ENCODE data around the gene EDIL3. TPM values are rescaled to one million over a fixed set of nuclear protein-coding genes. Genes with fewer than 3 reads are reported as not detected.

Gene EDIL3
- total RNA-seq, 6 donors from 2014 or later: 14.7 to 40.1 (median 17.7) TPM

- ATAC-seq (ENCODE audit: low FRiP score in 2 of 2): no peak
- H3K27ac ChIP-seq: no peak overlapping the region
Observed at GRCh38 chr5:84397385-84397784, 12.7 kb upstream of the EDIL3 start.

GRCh38 chr5:84393969-84394368 lies 9.3 kb upstream of the EDIL3 start:
- DNase-seq (no peak), ATAC-seq (ENCODE audit: low FRiP score in 2 of 2) (no peak)
- TF ChIP-seq POLR2A (IDR thresholded peaks at IDR 0.05): no peak
- TF ChIP-seq POLR2AphosphoS5 (IDR thresholded peaks at IDR 0.05): no peak
- no peak for TF ChIP-seq CTCF (IDR thresholded peaks at IDR 0.05)
- TF ChIP-seq EP300 (IDR thresholded peaks at IDR 0.05): no peak
- H3K36me3 ChIP-seq: no peaks in the 10 kb centered on the region
- WGBS, 2 donors: 83 to 84% methylated on average over 6 of the region's 6 CpGs
- no peak overlapping the region for H3K4me3 ChIP-seq
- H3K9me3 ChIP-seq: no peaks in the 10 kb centered on the region
- no peaks in the 10 kb centered on the region for H3K27me3 ChIP-seq
- no peaks in the 10 kb centered on the region for H3K4me1 ChIP-seq
- no peak overlapping the region for H3K27ac ChIP-seq

More at GRCh38 chr5:84397385-84397784, 12.7 kb upstream of the EDIL3 start:
- H3K27me3 ChIP-seq: no peaks in the 10 kb centered on the region
- no peak for DNase-seq
- no peak for TF ChIP-seq POLR2AphosphoS5 (IDR thresholded peaks at IDR 0.05)
- TF ChIP-seq POLR2A (IDR thresholded peaks at IDR 0.05): no peak
- TF ChIP-seq CTCF (IDR thresholded peaks at IDR 0.05): no peak
- TF ChIP-seq EP300 (IDR thresholded peaks at IDR 0.05): no peak
- no peak overlapping the region for H3K4me3 ChIP-seq
- H3K9me3 ChIP-seq: no peaks in the 10 kb centered on the region
- WGBS, 2 donors: 79 to 95% methylated on average over 1 of the region's 1 CpG
- no peaks in the 10 kb centered on the region for H3K4me1 ChIP-seq
- no peaks in the 10 kb centered on the region for H3K36me3 ChIP-seq

- no peaks in the 10 kb centered on the region for H3K36me3 ChIP-seq
- WGBS, 2 donors: 86 to 88% methylated on average over 2 of the region's 2 CpGs
- no peak overlapping the region for H3K4me3 ChIP-seq
- no peaks in the 10 kb centered on the region for H3K27me3 ChIP-seq
- no peaks in the 10 kb centered on the region for H3K9me3 ChIP-seq
- no peaks in the 10 kb centered on the region for H3K4me1 ChIP-seq
- TF ChIP-seq POLR2A (IDR thresholded peaks at IDR 0.05): no peak
- TF ChIP-seq POLR2AphosphoS5 (IDR thresholded peaks at IDR 0.05): no peak
- TF ChIP-seq CTCF (IDR thresholded peaks at IDR 0.05): no peak
- TF ChIP-seq EP300 (IDR thresholded peaks at IDR 0.05): no peak
- ATAC-seq (ENCODE audit: low FRiP score in 2 of 2) (no peak), DNase-seq (no peak)
- no peak overlapping the region for H3K27ac ChIP-seq
Observed at GRCh38 chr5:84392836-84393235, 8.2 kb upstream of the EDIL3 start.

GRCh38 chr5:84385705-84386104 lies 1.0 kb upstream of the EDIL3 start:
- Histone ChIP-seq H3K4me1 (peaks cover 0 to 43% (median 9%) of the 10 kb centered on the region in 4 donors), H3K27ac (no peak overlapping the region), H3K36me3 (no peaks in the 10 kb centered on the region), H3K27me3 (peaks cover 0 to 16% (median 7%) of the 10 kb centered on the region in 4 donors), H3K9me3 (no peaks in the 10 kb centered on the region), H3K4me3 (peak overlapping the region in 2 of 4 donors; percentile 67 to 76)
- TF ChIP-seq CTCF (IDR thresholded peaks at IDR 0.05) (no peak), POLR2A (IDR thresholded peaks at IDR 0.05) (no peak), EP300 (IDR thresholded peaks at IDR 0.05) (no peak), POLR2AphosphoS5 (IDR thresholded peaks at IDR 0.05) (no peak)
- ATAC-seq (ENCODE audit: low FRiP score in 2 of 2): no peak
- no peak for DNase-seq
- 57 to 61% methylated on average over 2 of the region's 2 CpGs for WGBS, 2 donors

All from upper lobe of left lung (tissue), 6 donors.